Astrocyte of the hippocampus (primary cell): ENCODE measurements around the gene SCN4B.

Experiments
- DNase-seq: peaks from one replicate; pipeline ENCODE4 v3.0.0; 2011; ENCODE audit warnings: low read depth, low spot score

Gene SCN4B

GRCh38 chr11:118129471-118130172, 23.0 kb downstream of the SCN4B start:
- no peak for DNase-seq

- no peak for DNase-seq
Measured at GRCh38 chr11:118128721-118129470, 23.7 kb downstream of the SCN4B start.

GRCh38 chr11:118128310-118128709, 24.3 kb downstream of the SCN4B start:
- no peak for DNase-seq

GRCh38 chr11:118126082-118126838, 26.4 kb downstream of the SCN4B start:
- DNase-seq: no peak

GRCh38 chr11:118124929-118125535, 27.6 kb downstream of the SCN4B start:
- DNase-seq: no peak

GRCh38 chr11:118120793-118121192, 31.8 kb downstream of the SCN4B start:
- no peak for DNase-seq

GRCh38 chr11:118117790-118118601, 34.6 kb downstream of the SCN4B start:
- DNase-seq: no peak

- DNase-seq: no peak
Measured at GRCh38 chr11:118115048-118115447, 37.6 kb downstream of the SCN4B start.

- no peak for DNase-seq
Measured at GRCh38 chr11:118114266-118114665, 38.4 kb downstream of the SCN4B start.

GRCh38 chr11:118112711-118113430, 39.8 kb downstream of the SCN4B start:
- no peak for DNase-seq

GRCh38 chr11:118111744-118112035, 40.9 kb downstream of the SCN4B start:
- DNase-seq: no peak

GRCh38 chr11:118111019-118111743, 41.4 kb downstream of the SCN4B start:
- no peak for DNase-seq

GRCh38 chr11:118109231-118109630, 43.4 kb downstream of the SCN4B start:
- peak; percentile 38 for DNase-seq

GRCh38 chr11:118108513-118108912, 44.1 kb downstream of the SCN4B start:
- DNase-seq: no peak

- DNase-seq: peak; percentile 22
Measured at GRCh38 chr11:118106789-118107335, 45.8 kb downstream of the SCN4B start.

- no peak for DNase-seq
Measured at GRCh38 chr11:118105657-118106305, 46.8 kb downstream of the SCN4B start.

GRCh38 chr11:118104491-118104890, 48.1 kb downstream of the SCN4B start:
- DNase-seq: no peak

- no peak for DNase-seq
Measured at GRCh38 chr11:118102721-118103261, 49.8 kb downstream of the SCN4B start.

GRCh38 chr11:118100691-118101232, 51.9 kb downstream of the SCN4B start:
- no peak for DNase-seq
